ENCODE results near the gene ACAP1. TPM values are rescaled to one million over a fixed set of nuclear protein-coding genes. Genes with fewer than 3 reads are reported as not detected.

Gene ACAP1
- total and polyA plus RNA-seq, 10 donors, result 118 to 312 (median 215) TPM

DNA sequence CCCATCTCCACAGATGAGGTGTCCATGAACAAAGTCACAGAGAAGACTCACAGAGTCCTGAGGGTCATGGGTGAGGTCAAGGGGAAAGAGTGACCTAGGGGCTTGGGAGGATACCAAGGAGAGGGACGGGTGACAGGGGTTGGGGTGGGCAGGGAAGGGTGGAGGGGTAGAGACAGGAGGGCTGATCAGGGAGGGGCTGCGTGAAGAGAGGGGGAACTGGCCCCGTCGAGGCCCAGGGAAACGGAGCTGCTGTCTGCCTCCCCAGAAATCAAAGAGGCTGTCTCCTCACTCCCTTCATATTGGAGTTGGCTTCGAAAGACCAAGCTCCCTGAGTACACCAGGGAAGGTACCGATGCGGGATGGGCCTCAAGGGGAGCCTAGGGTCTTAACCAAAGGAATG is 19.2 kb downstream of the ACAP1 start:
- Histone ChIP-seq H3K36me3 (peaks cover 0 to 9% (median 0%) of the 10 kb centered on the region in 6 donors), H3K4me1 (peaks cover 22 to 63% (median 44%) of the 10 kb centered on the region in 6 donors), H3K27ac (peak overlapping the region in 3 of 8 donors; percentile 26 to 40 (median 34)), H3K4me3 (no peak overlapping the region), H3K9me3 (no peaks in the 10 kb centered on the region), H3K27me3 (replicated peaks in 1 of 7) (no peaks in the 10 kb centered on the region)
- TF ChIP-seq POLR2AphosphoS5 (IDR thresholded peaks at IDR 0.05) (no peak), POLR2A (IDR thresholded peaks at IDR 0.05) (no peak)
- TF ChIP-seq, protein P1, sequence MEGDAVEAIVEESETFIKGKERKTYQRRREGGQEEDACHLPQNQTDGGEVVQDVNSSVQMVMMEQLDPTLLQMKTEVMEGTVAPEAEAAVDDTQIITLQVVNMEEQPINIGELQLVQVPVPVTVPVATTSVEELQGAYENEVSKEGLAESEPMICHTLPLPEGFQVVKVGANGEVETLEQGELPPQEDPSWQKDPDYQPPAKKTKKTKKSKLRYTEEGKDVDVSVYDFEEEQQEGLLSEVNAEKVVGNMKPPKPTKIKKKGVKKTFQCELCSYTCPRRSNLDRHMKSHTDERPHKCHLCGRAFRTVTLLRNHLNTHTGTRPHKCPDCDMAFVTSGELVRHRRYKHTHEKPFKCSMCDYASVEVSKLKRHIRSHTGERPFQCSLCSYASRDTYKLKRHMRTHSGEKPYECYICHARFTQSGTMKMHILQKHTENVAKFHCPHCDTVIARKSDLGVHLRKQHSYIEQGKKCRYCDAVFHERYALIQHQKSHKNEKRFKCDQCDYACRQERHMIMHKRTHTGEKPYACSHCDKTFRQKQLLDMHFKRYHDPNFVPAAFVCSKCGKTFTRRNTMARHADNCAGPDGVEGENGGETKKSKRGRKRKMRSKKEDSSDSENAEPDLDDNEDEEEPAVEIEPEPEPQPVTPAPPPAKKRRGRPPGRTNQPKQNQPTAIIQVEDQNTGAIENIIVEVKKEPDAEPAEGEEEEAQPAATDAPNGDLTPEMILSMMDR (IDR thresholded peaks at IDR 0.05 in 8 of 11, conservative IDR thresholded peaks at IDR 0.05 in 3 of 11), result no peak
- intact Hi-C loops (cut with DNase I; ENCODE audit: low total_unique reads), result loop anchor here (5.0 to 10.0 kb wide), 2 partner anchors 82 to 159 kb away; partner anchors contain the start of genes FGF11 and TMEM102
- 78 to 88% (median 80%) methylated on average over 8 of the region's 8 CpGs for WGBS, 5 donors
- DNase-seq, result no peak

DNA sequence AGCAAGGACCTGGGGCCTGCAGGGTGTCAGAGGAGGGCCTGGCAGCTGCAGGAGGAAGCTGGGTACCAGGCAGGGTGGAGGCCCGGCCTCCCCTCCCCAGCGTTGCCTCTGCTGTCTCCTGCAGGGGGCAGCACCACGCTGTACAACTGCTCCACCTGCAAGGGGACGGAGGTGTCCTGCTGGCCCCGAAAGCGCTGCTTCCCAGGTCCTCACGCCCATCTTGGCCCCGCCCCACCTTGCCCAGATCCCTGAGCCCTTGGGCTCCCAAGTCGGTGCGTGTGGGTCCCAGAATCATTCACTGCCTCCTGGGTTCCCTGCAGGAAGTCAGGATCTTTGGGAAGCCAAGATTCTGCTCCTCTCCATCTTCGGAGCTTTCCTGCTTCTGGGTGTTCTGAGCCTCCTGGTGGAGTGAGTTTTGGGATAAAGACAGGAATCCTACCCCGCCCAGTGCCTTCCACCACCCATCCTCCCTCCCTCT is 19.8 kb downstream of the ACAP1 start:
- peak; percentile 96 for DNase-seq
- intact Hi-C loops (cut with DNase I; ENCODE audit: low total_unique reads), result loop anchor here (5.0 to 10.0 kb wide), 2 partner anchors 81 to 159 kb away; partner anchors contain the start of genes FGF11 and TMEM102
- Histone ChIP-seq H3K36me3 (peaks cover 0 to 3% (median 0%) of the 10 kb centered on the region in 6 donors), H3K27ac (peak overlapping the region in 7 of 8 donors; percentile 0 to 46 (median 26)), H3K4me1 (peaks cover 17 to 58% (median 38%) of the 10 kb centered on the region in 6 donors), H3K27me3 (replicated peaks in 1 of 7) (no peaks in the 10 kb centered on the region), H3K9me3 (no peaks in the 10 kb centered on the region), H3K4me3 (peak overlapping the region in 1 of 8 donors; percentile 1)
- WGBS, 5 donors, result 10 to 31% (median 12%) methylated on average over 4 to 12 of the region's 12 CpGs
- TF ChIP-seq, protein P1 (IDR thresholded peaks at IDR 0.05 in 8 of 11, conservative IDR thresholded peaks at IDR 0.05 in 3 of 11), result peak; percentile 84 to 99 (median 95)
- TF ChIP-seq POLR2AphosphoS5 (IDR thresholded peaks at IDR 0.05) (peak; percentile 72 to 82 (median 74)), POLR2A (IDR thresholded peaks at IDR 0.05) (no peak)

DNA sequence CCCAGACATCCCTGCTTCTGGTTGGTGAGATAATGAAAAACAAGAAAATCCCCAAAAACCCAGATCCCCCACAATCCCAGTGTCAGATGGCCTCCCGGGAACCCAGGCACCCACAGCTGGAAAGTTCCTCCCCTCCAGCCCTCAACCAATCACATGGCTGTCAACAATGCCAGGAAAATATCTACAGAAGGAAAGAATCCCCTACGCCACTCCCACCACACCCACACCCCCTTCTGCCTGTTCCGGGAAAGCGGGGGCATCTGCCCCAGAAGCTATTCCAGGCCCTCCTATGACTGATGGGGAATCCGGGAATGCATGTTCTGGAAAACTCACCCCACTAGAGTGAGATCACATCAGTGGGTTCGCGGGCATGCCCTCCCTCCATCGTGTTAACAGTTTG is 20.4 kb downstream of the ACAP1 start:
- H3K9me3 ChIP-seq, result no peaks in the 10 kb centered on the region
- no peaks in the 10 kb centered on the region for H3K27me3 ChIP-seq (replicated peaks in 1 of 7)
- no peaks in the 10 kb centered on the region for H3K36me3 ChIP-seq
- H3K27ac ChIP-seq, result peak overlapping the region in 7 of 8 donors; percentile 0 to 46 (median 26)
- no peak for DNase-seq
- peaks cover 13 to 51% (median 32%) of the 10 kb centered on the region in 6 donors for H3K4me1 ChIP-seq
- WGBS, 5 donors, result 70 to 80% (median 77%) methylated on average over 8 of the region's 8 CpGs
- TF ChIP-seq POLR2A (IDR thresholded peaks at IDR 0.05), result no peak
- TF ChIP-seq, protein P1 (IDR thresholded peaks at IDR 0.05 in 8 of 11, conservative IDR thresholded peaks at IDR 0.05 in 3 of 11), result no peak
- H3K4me3 ChIP-seq, result peak overlapping the region in 1 of 8 donors; percentile 1
- intact Hi-C loops (cut with DNase I; ENCODE audit: low total_unique reads), result loop anchor here (5.0 to 10.0 kb wide), 2 partner anchors 81 to 158 kb away; partner anchors contain the start of genes FGF11 and TMEM102

DNA sequence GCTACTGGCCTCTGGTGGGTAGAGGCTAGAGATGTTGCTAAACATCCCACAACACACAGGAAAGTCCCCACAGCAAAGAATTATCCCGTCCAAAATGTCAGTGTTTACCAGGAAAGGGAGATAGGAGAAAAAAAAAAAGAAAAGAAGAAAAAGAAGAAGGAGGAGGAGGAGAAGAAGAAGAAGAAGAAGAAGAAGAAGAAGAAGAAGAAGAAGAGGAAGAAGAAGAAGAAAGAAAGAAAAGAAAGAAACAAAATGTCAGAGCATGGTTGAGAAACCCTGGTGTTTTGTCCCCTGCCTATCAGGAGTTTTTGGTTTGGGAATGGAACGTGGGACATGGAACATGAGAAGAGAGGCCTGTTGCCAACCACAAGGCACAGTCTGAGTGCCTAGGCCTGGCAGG is 21.1 kb downstream of the ACAP1 start:
- no peak for DNase-seq
- Histone ChIP-seq H3K27me3 (replicated peaks in 1 of 7) (no peaks in the 10 kb centered on the region), H3K4me3 (no peak overlapping the region), H3K27ac (peak overlapping the region in 4 of 8 donors; percentile 26 to 65 (median 38)), H3K9me3 (no peaks in the 10 kb centered on the region), H3K4me1 (peaks cover 12 to 45% (median 28%) of the 10 kb centered on the region in 6 donors), H3K36me3 (no peaks in the 10 kb centered on the region)
- TF ChIP-seq POLR2A (IDR thresholded peaks at IDR 0.05) (no peak), POLR2AphosphoS5 (IDR thresholded peaks at IDR 0.05) (no peak)
- TF ChIP-seq, protein P1 (IDR thresholded peaks at IDR 0.05 in 8 of 11, conservative IDR thresholded peaks at IDR 0.05 in 3 of 11), result no peak
- intact Hi-C loops (cut with DNase I; ENCODE audit: low total_unique reads), result loop anchor here (5.0 to 10.0 kb wide), 2 partner anchors 80 to 157 kb away; partner anchors contain the start of genes FGF11 and TMEM102
- 55 to 93% (median 57%) methylated on average over 2 of the region's 2 CpGs for WGBS, 5 donors
